Ovary (tissue), 9 donors: Measurements from ENCODE around the gene UNC5CL. TPM values are rescaled to one million over a fixed set of nuclear protein-coding genes. Genes with fewer than 3 reads are reported as not detected.

Experiments used
- DNase-seq, 5 donors: peaks; one replicate each; pipeline ENCODE4 v3.0.0-alpha.2; 2019 to 2020
- H3K27ac ChIP-seq, 2 donors: fragments of 200-600 bp; one replicate each; pipeline versions ENCODE4 v1.5.1 to v1.8.0; 2019 to 2022
- H3K27me3 ChIP-seq: fragments of 200-600 bp; one replicate; pipeline ENCODE4 v1.8.0; 2022
- H3K36me3 ChIP-seq: fragments of 200-600 bp; sonication (generic); one replicate; pipeline ENCODE4 v1.5.1; 2019
- H3K4me1 ChIP-seq: one replicate; pipeline ENCODE4 v1.8.1; 2013; ENCODE audit warnings: mild to moderate bottlenecking, moderate library complexity; ENCODE audit not compliant: insufficient read depth
- H3K4me3 ChIP-seq: fragments of 200-600 bp; sonication (generic); one replicate; pipeline ENCODE4 v1.5.1; 2017
- H3K9me3 ChIP-seq, 2 donors: fragments of 200-600 bp in 1 of 2; sonication (generic) in 1 of 2; one replicate each; pipeline versions ENCODE4 v1.5.1 to v1.8.1; 2013 to 2019; ENCODE audit warnings: mild to moderate bottlenecking in 1 of 2, moderate library complexity in 1 of 2
- EP300 ChIP-seq: sonication (generic); formaldehyde crosslinking; IDR thresholded peaks from one replicate; pipeline ENCODE4 v1.6.1; 2017; ENCODE audit warnings: antibody characterized with exemption
- POLR2A ChIP-seq: fragments of 450-650 bp; IDR thresholded peaks from one replicate; pipeline ENCODE4 v1.6.1; 2017; ENCODE audit warnings: antibody characterized with exemption, mild to moderate bottlenecking, moderate library complexity
- WGBS, 3 donors: extraction: QIAGEN DNeasy Blood & Tissue Kit in 1 of 3; methylation state at CpG; one replicate each; pipeline versions ENCODE4 v1.1.5 to v1.1.7; 2013 to 2017; 5-methylcytosine and 5-hydroxymethylcytosine counted together
- intact Hi-C, 4 donors: fragments of 100-400 bp; cut with DNase I; formaldehyde crosslinking; loops; one replicate each; pipeline versions ENCODE4 v1.11.0 to v1.15.1; 2022 to 2023
- polyA plus RNA-seq, 2 donors: library from polyadenylated mRNA; stranded (reverse); fragments of 200-250 nt in 1 of 2; fragments of 350-450 nt in 1 of 2; fragmentation: Illumina TruSeq in 1 of 2; extraction: RNeasy Lipid Tissue Mini Kit (QIAGEN cat#74804) in 1 of 2; gene quantifications; one replicate each; pipeline ENCODE4 v1.2.3, GENCODE V29; 2013 to 2014
- total RNA-seq, 7 donors: library from RNA; depleted of rRNA in 2 of 7; stranded (reverse); fragments of >200 nt in 2 of 7; fragmentation: NEBNext Ultra II Directional in 3 of 7; extraction: Animal tissue kit (Norgen Biotek cat#: 25700) in 3 of 7; gene quantifications; one replicate each; pipeline versions ENCODE4 v1.1.0 to v1.2.4, GENCODE V29; 2016 to 2023
- TF ChIP-seq, protein P1 (sequence below), 3 donors: fragments of 450-650 bp in 2 of 3; fragments of 200-600 bp in 1 of 3; IDR thresholded peaks; one replicate each; pipeline versions ENCODE4 v1.5.1 to v1.8.0; 2016 to 2022; ENCODE audit warnings: antibody characterized with exemption in 3 of 3, mild to moderate bottlenecking in 1 of 3
- donor health status: DM: no; HTN: no; CAD: no; lungs with moderate emphysema.
- donor health status: DM: no; HTN: no; CAD: no.
- donor health status: Bipolar disorder and iron deficiency.
- donor health status: DM: yes; HTN: yes; CAD: no.
- donor health status: DM: no; HTN: no; CAD: no.
- donor health status: DM: yes; HTN: yes; CAD: no.

UNC5CL gene
- total and polyA plus RNA-seq, 9 donors, result 0.60 to 2.1 (median 0.86) TPM

DNA sequence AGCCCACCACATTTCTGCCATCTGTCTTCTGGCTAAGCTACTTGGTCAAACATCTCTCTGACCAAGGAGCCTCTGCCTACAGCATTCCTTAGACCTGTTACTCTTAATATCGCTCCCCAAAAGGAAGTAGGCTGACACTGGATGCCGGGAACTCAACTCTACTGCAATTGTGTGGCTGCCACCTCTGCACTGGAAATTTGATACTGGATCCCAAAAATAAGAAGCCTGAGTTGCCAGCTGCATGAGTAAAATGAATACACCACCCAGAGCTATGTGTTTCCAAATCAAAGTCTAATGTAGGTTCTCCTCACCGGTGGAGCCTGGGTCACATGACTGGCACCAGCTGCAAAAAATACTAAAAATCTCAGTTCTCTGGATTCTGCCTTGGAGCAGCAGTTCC is 36.9 kb downstream of the UNC5CL start:
- intact Hi-C loops, result no loop called here

DNA sequence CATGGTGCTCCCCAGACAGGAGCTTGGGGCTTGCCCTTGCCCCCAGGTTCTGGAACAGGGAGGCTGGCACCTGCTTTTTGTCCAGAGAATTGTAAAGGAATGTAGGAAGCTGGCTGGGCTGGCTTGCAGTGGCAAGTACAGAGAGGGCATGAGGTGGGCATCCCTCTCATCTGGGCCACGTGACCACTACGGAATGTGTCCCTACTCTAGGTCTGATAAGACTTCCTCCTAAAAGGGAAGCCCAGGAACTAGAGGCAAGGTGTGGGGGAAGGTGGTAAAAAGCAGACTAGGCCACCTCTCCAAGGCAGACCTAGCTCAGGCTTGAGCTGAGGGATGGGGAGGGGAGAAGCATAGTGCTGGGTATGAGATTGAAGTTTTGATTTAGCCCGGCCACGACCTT is 38.8 kb downstream of the UNC5CL start:
- Histone ChIP-seq H3K27ac (peak overlapping the region in 1 of 2 donors; percentile 21), H3K36me3 (no peaks in the 10 kb centered on the region), H3K9me3 (no peaks in the 10 kb centered on the region), H3K4me3 (no peak overlapping the region), H3K4me1 (peaks cover 22% of the 10 kb centered on the region), H3K27me3 (no peaks in the 10 kb centered on the region)
- DNase-seq, result no peak
- intact Hi-C loops, result no loop called here
- 85 to 87% (median 86%) methylated on average over 4 of the region's 4 CpGs for WGBS, 3 donors
- TF ChIP-seq POLR2A (no peak), EP300 (no peak)
- TF ChIP-seq, protein P1, sequence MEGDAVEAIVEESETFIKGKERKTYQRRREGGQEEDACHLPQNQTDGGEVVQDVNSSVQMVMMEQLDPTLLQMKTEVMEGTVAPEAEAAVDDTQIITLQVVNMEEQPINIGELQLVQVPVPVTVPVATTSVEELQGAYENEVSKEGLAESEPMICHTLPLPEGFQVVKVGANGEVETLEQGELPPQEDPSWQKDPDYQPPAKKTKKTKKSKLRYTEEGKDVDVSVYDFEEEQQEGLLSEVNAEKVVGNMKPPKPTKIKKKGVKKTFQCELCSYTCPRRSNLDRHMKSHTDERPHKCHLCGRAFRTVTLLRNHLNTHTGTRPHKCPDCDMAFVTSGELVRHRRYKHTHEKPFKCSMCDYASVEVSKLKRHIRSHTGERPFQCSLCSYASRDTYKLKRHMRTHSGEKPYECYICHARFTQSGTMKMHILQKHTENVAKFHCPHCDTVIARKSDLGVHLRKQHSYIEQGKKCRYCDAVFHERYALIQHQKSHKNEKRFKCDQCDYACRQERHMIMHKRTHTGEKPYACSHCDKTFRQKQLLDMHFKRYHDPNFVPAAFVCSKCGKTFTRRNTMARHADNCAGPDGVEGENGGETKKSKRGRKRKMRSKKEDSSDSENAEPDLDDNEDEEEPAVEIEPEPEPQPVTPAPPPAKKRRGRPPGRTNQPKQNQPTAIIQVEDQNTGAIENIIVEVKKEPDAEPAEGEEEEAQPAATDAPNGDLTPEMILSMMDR (IDR thresholded peaks at IDR 0.05), result no peak

More for the DNA sequence above, 36.9 kb downstream of the UNC5CL start:
- no peak overlapping the region for H3K4me3 ChIP-seq
- TF ChIP-seq, protein P1 (IDR thresholded peaks at IDR 0.05), result no peak
- no peak for TF ChIP-seq EP300
- TF ChIP-seq POLR2A, result no peak
- WGBS, 3 donors, result 74 to 82% (median 75%) methylated on average over 3 of the region's 3 CpGs
- H3K9me3 ChIP-seq, result no peaks in the 10 kb centered on the region
- DNase-seq, result no peak
- H3K27ac ChIP-seq, result no peak overlapping the region
- H3K36me3 ChIP-seq, result no peaks in the 10 kb centered on the region
- no peaks in the 10 kb centered on the region for H3K27me3 ChIP-seq
- peaks cover 11% of the 10 kb centered on the region for H3K4me1 ChIP-seq

DNA sequence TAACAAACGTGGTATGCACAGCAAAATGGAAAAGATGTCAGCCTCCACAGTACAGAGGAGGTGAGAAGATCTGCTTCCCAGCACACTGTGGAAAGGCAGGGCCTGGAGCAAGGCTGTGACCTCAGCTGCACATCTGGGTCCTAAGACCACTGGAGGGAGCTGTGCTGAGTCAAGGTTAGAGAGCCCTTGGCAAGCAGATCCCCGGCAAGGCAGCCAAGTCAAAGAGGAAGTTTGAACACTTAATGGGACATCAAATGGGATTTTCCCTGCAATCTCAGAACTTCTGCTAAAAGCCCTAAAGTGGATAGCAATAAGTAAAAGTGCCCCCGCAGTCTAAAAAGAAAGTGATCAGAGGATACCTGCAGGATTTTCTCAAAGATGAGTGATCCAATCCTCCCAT is 39.5 kb downstream of the UNC5CL start:
- DNase-seq, result peak; percentile 75 to 84 (median 83)
- H3K4me1 ChIP-seq, result peaks cover 22% of the 10 kb centered on the region
- no peak for TF ChIP-seq EP300
- TF ChIP-seq, protein P1 (IDR thresholded peaks at IDR 0.05), result peak; percentile 19 to 38 (median 31)
- 18 to 22% (median 19%) methylated on average over 3 of the region's 3 CpGs for whole genome bisulfite sequencing, 3 donors
- H3K9me3 ChIP-seq, result no peaks in the 10 kb centered on the region
- H3K4me3 ChIP-seq, result no peak overlapping the region
- intact Hi-C loops, result no loop called here
- no peak overlapping the region for H3K27ac ChIP-seq
- no peaks in the 10 kb centered on the region for H3K36me3 ChIP-seq
- no peaks in the 10 kb centered on the region for H3K27me3 ChIP-seq

DNA sequence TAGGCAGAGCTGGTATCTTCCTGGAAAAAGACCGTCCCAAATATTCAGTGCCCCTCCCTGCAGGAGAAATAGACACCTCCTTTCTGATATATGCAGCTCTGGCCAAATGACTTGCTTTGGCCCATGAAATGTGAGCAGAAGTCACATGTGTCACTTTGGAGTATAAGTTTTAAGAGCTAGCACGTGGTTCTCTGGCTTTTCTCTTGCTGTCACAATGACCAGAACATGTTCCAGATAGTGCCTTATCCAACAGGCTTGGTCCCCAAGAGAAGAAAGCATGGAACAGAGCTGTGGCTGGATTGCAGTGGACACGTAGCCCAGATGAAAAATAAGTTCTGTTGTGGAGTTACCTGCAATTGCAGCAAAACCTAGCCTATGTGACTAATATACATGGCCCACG is 40.4 kb downstream of the UNC5CL start:
- TF ChIP-seq EP300 (no peak), POLR2A (no peak)
- TF ChIP-seq, protein P1 (IDR thresholded peaks at IDR 0.05), result no peak
- intact Hi-C loops, result no loop called here
- H3K27ac ChIP-seq, result peak overlapping the region in 1 of 2 donors; percentile 1
- H3K36me3 ChIP-seq, result no peaks in the 10 kb centered on the region
- peaks cover 22% of the 10 kb centered on the region for H3K4me1 ChIP-seq
- WGBS, 3 donors, result 87 to 91% (median 88%) methylated on average over 4 of the region's 4 CpGs
- no peak for DNase-seq
- no peaks in the 10 kb centered on the region for H3K9me3 ChIP-seq
- H3K4me3 ChIP-seq, result no peak overlapping the region
- H3K27me3 ChIP-seq, result no peaks in the 10 kb centered on the region
